Measurements from ENCODE around the gene PLIN1.

The PLIN1 gene

DNA sequence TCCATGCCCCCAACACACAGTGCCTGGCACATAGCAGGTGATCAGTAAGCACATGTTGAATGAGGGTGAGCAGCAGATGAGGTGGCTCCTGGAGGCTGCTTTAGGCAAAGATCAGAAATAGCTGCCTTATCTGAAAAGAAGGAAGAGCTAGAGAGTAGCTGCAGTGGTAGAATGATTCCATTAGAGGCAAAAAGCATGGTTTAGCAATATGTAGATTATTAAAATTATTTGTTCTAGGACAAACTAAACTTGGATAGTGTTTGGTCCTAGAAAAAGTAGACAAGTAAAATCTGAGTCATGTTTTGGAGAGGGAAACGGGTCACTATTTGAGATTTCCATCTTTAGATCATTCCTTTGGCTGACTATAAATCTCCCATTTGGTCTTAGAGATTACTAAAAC is 56.0 kb downstream of the PLIN1 start:
- no peak for DNase-seq

DNA sequence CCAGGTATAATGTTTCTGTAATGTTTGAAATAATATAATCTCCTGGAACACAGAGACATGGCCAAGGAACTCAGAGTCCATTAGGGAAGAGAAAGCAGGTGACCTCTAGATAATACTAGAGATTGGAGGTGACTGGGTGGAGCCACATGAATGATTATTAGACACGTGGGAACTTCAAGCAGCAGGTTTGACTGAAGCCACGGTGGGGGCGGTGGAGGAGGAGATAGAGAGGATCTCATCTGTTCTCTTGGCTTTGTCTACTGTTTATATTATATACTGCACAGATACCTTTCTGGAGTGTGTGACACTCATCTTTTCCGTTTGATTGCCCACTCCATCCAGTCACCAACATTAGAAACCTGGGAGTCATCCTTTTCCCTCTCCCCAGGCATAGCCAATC is 57.6 kb downstream of the PLIN1 start:
- no peak for DNase-seq

DNA sequence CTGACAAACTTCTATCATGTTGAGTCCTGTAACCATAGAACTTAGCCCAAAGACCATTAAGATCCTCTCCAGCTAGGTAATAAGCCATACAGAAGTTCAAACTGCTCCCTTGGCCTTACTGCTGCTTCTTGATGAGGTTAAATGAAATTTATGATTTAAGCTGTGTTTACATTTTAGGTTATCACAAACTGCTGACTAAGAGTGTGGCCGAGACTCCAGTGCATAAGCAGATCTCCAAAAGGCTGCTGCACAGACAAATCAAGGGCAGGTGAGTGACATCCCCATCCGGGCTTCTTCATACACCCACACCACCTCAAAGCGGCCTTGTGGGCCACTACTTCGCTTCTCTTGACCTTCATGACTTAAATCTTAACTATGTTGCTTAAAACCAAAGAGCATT is 62.9 kb downstream of the PLIN1 start:
- DNase-seq, result no peak

DNA sequence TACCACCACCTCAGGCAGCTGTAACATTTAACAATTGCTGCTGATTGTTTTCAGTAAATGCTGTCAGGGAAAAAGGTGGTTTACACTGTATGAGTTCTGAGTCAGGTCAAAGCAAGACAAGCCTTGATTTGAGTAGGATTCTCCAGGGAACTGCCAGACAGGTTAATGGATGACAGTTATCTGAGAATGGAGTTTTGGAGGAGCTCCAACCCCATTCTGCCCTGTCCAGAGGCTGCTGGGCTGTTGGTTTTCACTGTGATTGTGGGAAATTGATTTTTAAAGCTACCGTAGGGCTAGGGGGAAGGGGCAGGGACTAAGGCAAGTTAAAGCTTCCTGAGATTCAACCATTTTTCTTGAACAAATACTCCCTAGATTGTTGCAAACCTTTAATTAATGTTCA is 64.0 kb downstream of the PLIN1 start:
- no peak for DNase-seq
